ENCODE results near the gene GLMP.

GRCh38 chr1:156266051-156266450 lies 29.4 kb downstream of the GLMP start:
- no peak for TF ChIP-seq CTCF (IDR thresholded peaks at IDR 0.05)
- TF ChIP-seq ZNF232 (CRISPR knock-in tag; IDR thresholded peaks at IDR 0.05) = no peak
- no peak for TF ChIP-seq ZBTB43 (CRISPR knock-in tag; IDR thresholded peaks at IDR 0.05)
- no peak for TF ChIP-seq ATF2 (CRISPR knock-in tag; IDR thresholded peaks at IDR 0.05; ENCODE audit: borderline replicate concordance, low read depth)
- no peak for TF ChIP-seq ZNF423 (CRISPR knock-in tag; IDR thresholded peaks at IDR 0.05)
- TF ChIP-seq ZNF121 (CRISPR knock-in tag; IDR thresholded peaks at IDR 0.05) = no peak
- TF ChIP-seq KAT7 (CRISPR knock-in tag; IDR thresholded peaks at IDR 0.05; ENCODE audit: borderline replicate concordance) = no peak
- no peak for TF ChIP-seq HMGXB4 (CRISPR knock-in tag; IDR thresholded peaks at IDR 0.05)
- no peak for TF ChIP-seq MLX (CRISPR knock-in tag; IDR thresholded peaks at IDR 0.05)
- no peak for TF ChIP-seq ATF6 (CRISPR knock-in tag; IDR thresholded peaks at IDR 0.05)
- no peak for TF ChIP-seq JUN (CRISPR knock-in tag; IDR thresholded peaks at IDR 0.05)
- TF ChIP-seq CBFB (CRISPR knock-in tag; IDR thresholded peaks at IDR 0.05; ENCODE audit: low read depth) = no peak
- no peak for TF ChIP-seq SP1 (CRISPR knock-in tag; conservative IDR thresholded peaks at IDR 0.05)
- TF ChIP-seq ATF3 (CRISPR knock-in tag; conservative IDR thresholded peaks at IDR 0.05) = no peak
